Tibial artery (tissue), 4 donors: ENCODE data around the gene SRSF9.

ENCODE experiments used
- DNase-seq, 2 donors: peaks; one replicate each; pipeline ENCODE4 v3.0.0-alpha.2; 2019
- H3K27ac ChIP-seq, 2 donors: fragments of 200-600 bp; sonication (generic) in 1 of 2; 1 replicate in 1 of 2; 2 replicates in 1 of 2; pipeline ENCODE4 v1.5.1; 2018 to 2019; ENCODE audit warnings: mild to moderate bottlenecking in 1 of 2
- H3K27me3 ChIP-seq, 2 donors: fragments of 200-600 bp; sonication (generic) in 1 of 2; one replicate each; pipeline versions ENCODE4 v1.5.1 to v1.6.0; 2016 to 2019
- H3K36me3 ChIP-seq, 3 donors: fragments of 200-600 bp; sonication (generic) in 2 of 3; one replicate each; pipeline ENCODE4 v1.5.1; 2016 to 2019; ENCODE audit warnings: mild to moderate bottlenecking in 2 of 3
- H3K4me1 ChIP-seq, 4 donors: fragments of 200-600 bp; sonication (generic) in 2 of 4; 1 replicate in 3 of 4; 2 replicates in 1 of 4; pipeline ENCODE4 v1.5.1; 2016 to 2019
- H3K4me3 ChIP-seq, 2 donors: fragments of 200-600 bp; sonication (generic) in 1 of 2; 1 replicate in 1 of 2; 2 replicates in 1 of 2; pipeline ENCODE4 v1.5.1; 2018 to 2019; ENCODE audit warnings: mild to moderate bottlenecking in 2 of 2
- H3K9me3 ChIP-seq, 3 donors: fragments of 200-600 bp; sonication (generic) in 1 of 3; one replicate each; pipeline ENCODE4 v1.5.1; 2016 to 2019
- intact Hi-C: fragments of 100-400 bp; cut with DNase I; formaldehyde crosslinking; loops from one replicate; pipeline ENCODE4 v1.15.0; 2023; ENCODE audit warnings: low total_unique reads
- TF ChIP-seq, protein P1 (sequence below), 2 experiments: fragments of 200-600 bp in 1 of 2; fragments of 450-650 bp in 1 of 2; IDR thresholded peaks; one replicate each; pipeline ENCODE4 v1.5.1; 2017 to 2019; ENCODE audit warnings: antibody characterized with exemption in 2 of 2, mild to moderate bottlenecking in 1 of 2, moderate library complexity in 1 of 2

SRSF9 gene

DNA sequence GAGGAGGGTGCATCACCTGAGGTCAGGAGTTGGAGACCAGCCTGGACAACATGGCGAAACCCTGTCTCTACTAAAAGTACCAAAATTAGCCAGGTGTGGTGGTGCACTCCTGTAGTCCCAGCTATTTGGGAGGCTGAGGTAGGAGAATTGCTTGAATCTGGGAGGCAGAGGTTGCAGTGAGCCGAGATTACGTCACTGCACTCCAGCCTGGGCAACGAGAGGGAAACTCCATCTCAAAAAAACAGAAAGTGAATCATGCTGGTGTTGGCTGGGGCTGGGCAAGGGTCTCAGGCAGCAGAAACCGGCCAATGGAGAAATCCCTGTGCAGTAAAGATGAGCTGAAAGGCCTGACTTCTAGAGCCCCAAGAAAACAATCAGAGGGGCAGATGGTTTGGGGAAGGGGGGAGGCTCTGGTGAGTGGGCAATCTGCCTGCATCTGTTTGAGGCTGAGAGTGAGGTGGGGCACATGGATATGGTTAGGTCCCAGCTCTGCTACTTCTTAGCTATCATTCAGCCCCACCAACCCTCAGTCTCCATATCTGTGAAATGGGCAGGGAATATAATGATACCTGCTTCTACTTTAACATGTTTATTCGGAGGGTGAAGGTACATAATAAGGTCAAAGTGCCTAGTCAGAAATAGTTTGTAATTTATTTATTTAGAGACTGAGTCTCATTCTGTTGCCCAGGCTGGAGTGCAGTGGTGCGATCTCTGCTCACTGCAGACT is 52.9 kb downstream of the SRSF9 start:
- Histone ChIP-seq H3K4me1 (no peaks in the 10 kb centered on the region), H3K27me3 (peaks cover 0 to 25% of the 10 kb centered on the region in 2 donors), H3K27ac (no peak overlapping the region), H3K4me3 (no peak overlapping the region), H3K36me3 (no peaks in the 10 kb centered on the region), H3K9me3 (no peaks in the 10 kb centered on the region)
- intact Hi-C loops: no loop called here
- DNase-seq: no peak
- TF ChIP-seq, protein P1, sequence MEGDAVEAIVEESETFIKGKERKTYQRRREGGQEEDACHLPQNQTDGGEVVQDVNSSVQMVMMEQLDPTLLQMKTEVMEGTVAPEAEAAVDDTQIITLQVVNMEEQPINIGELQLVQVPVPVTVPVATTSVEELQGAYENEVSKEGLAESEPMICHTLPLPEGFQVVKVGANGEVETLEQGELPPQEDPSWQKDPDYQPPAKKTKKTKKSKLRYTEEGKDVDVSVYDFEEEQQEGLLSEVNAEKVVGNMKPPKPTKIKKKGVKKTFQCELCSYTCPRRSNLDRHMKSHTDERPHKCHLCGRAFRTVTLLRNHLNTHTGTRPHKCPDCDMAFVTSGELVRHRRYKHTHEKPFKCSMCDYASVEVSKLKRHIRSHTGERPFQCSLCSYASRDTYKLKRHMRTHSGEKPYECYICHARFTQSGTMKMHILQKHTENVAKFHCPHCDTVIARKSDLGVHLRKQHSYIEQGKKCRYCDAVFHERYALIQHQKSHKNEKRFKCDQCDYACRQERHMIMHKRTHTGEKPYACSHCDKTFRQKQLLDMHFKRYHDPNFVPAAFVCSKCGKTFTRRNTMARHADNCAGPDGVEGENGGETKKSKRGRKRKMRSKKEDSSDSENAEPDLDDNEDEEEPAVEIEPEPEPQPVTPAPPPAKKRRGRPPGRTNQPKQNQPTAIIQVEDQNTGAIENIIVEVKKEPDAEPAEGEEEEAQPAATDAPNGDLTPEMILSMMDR (IDR thresholded peaks at IDR 0.05): no peak

DNA sequence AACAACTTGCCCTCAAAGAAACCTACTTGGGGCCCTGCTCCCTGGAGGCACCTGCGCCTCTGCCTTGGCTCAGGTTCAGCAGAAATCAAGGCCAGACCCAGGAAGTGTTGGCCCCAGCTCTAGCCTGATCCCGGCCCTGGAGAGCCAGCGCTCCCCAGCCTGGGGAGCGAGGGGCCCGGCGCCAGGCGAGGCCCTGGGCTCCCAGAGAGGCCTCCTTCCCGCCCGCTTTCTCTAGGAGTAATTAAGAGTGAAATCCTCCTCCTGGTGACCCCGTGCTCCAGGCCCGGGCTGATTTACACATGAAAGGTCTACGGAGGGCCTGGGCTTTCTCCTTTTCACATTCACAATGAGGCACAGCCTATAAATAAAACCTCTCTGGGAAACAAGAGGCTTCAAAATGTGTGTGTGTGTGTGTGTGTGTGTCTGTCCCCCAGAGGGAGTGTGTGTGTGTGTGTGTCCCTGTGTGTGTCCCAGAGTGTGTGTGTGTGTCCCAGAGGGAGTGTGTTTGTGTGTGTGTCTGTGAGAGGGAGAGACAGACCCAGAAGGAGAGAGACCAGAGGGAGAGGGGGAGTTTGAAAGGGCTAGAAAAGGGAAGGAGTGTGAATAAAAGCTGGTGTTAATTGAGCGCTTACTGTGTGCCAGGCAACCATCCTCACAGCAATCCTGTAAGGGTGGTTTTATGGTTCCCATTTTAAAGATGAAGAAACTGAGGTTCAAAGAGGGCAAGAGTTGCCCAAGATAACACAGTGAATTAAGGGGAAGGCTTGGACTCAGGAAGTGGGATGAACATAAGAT is 55.5 kb downstream of the SRSF9 start:
- TF ChIP-seq, protein P1 (IDR thresholded peaks at IDR 0.05): no peak
- no peak overlapping the region for H3K4me3 ChIP-seq

DNA sequence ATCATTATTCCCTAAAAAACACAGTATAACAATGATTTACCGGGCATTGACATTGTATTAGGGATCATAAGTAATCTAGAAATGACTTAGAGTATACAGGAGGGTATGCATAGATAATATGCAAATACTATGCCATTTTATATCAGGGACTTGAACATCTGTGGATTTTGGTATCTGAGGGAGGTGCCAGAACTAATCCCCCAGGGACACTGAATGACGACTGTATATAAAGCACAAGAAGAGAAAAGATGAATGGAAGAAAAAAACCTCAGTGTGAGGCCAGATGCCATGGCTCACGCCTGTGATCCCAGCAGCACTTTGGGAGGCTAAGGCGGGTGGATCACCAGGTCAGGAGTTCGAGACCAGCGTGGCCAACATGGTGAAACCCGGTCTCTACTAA is 57.1 kb downstream of the SRSF9 start:
- Histone ChIP-seq H3K27me3 (peaks cover 0 to 24% of the 10 kb centered on the region in 2 donors), H3K9me3 (no peaks in the 10 kb centered on the region), H3K4me1 (no peaks in the 10 kb centered on the region), H3K36me3 (no peaks in the 10 kb centered on the region), H3K4me3 (no peak overlapping the region), H3K27ac (no peak overlapping the region)
- intact Hi-C loops: no loop called here
- no peak for DNase-seq
- TF ChIP-seq, protein P1 (IDR thresholded peaks at IDR 0.05): no peak

More for the DNA sequence above, 55.5 kb downstream of the SRSF9 start:
- Histone ChIP-seq H3K27me3 (peaks cover 0 to 20% of the 10 kb centered on the region in 2 donors), H3K27ac (no peak overlapping the region), H3K4me1 (no peaks in the 10 kb centered on the region), H3K36me3 (no peaks in the 10 kb centered on the region), H3K9me3 (no peaks in the 10 kb centered on the region)
- intact Hi-C loops: no loop called here
- no peak for DNase-seq
